Measurements from ENCODE around the gene ACTL6B. TPM values are rescaled to one million over a fixed set of nuclear protein-coding genes. Genes with fewer than 3 reads are reported as not detected.
A peak's percentile ranks its signal among the peaks of the same experiment; 100 is the strongest.

The ACTL6B gene
- total and polyA plus RNA-seq, 9 of the 15 experiments (the other 6 are each of a cell fraction or from before 2014, with no cell fraction given) = not detected

DNA sequence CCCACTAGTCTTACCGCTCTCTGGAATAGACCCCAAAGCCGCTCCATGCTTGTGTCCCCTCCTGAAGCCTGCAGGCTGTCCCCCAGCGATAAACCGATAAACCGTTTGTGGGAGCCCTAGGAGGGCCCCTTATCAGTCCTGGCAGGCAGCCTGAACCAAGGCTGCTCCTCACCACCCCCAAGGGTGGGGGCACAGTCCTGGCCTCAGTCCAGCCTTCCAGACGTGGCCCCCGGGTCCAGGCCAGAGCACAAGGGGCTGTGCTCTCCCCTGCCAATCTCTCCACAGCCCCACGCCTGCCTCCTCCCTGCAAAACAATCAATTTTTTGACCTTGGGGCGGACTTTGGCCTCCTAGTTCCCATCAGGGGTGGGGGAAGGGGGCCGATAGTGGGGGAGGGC, 14.8 kb downstream of the ACTL6B start, which contains the start of gene TFR2 (continued):
- peak; percentile 51; the same call in 1 of the 2 replicates for TF ChIP-seq POLR2G (IDR thresholded peaks at IDR 0.05; ENCODE audit: low read depth, low read length)
- TF ChIP-seq NR4A1 (CRISPR knock-in tag; IDR thresholded peaks at IDR 0.05) = no peak
- TF ChIP-seq NR4A1 (tag; IDR thresholded peaks at IDR 0.05) = 0 out of 2 replicates have a peak, but pooled peaks have one; percentile 33
- TF ChIP-seq, protein P1, sequence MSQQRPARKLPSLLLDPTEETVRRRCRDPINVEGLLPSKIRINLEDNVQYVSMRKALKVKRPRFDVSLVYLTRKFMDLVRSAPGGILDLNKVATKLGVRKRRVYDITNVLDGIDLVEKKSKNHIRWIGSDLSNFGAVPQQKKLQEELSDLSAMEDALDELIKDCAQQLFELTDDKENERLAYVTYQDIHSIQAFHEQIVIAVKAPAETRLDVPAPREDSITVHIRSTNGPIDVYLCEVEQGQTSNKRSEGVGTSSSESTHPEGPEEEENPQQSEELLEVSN (IDR thresholded peaks at IDR 0.05; ENCODE audit: borderline replicate concordance in 1 of 2, extremely low read depth in 1 of 2, insufficient read depth in 1 of 2, insufficient read length in 1 of 2, low read depth in 1 of 2, low read length in 1 of 2, poor library complexity in 1 of 2, severe bottlenecking in 1 of 2) = peak; percentile 14 to 26
- TF ChIP-seq CC2D1A (IDR thresholded peaks at IDR 0.05) = peak; percentile 94
- peak; percentile 28; the same call in 1 of the 2 replicates for TF ChIP-seq ATF7 (IDR thresholded peaks at IDR 0.05)
- TF ChIP-seq NFIC (IDR thresholded peaks at IDR 0.05) = peak; percentile 99
- no peak for TF ChIP-seq NCOA2 (IDR thresholded peaks at IDR 0.05; ENCODE audit: partially characterized antibody in 2 of 2)
- peak; percentile 99 for TF ChIP-seq CCNT2 (IDR thresholded peaks at IDR 0.05; ENCODE audit: borderline replicate concordance, extremely low read depth, insufficient read length, low read depth, low read length)
- TF ChIP-seq KDM5B (IDR thresholded peaks at IDR 0.05; ENCODE audit: insufficient replicate concordance, low read depth, low read length) = peak; percentile 16
- peak; percentile 96 for TF ChIP-seq SMARCE1 (IDR thresholded peaks at IDR 0.05)
- 0 out of 2 replicates have a peak, but pooled peaks have one; percentile 24 for TF ChIP-seq TARDBP (IDR thresholded peaks at IDR 0.05)
- TF ChIP-seq DPF2 (IDR thresholded peaks at IDR 0.05) = peak; percentile 98
- TF ChIP-seq KDM4B (IDR thresholded peaks at IDR 0.05; ENCODE audit: borderline replicate concordance in 2 of 2, low read depth in 1 of 2) = peak in 1 of 2 experiments; percentile 87; a peak in 2 of 4 replicates
- TF ChIP-seq TBL1XR1 (IDR thresholded peaks at IDR 0.05; ENCODE audit: low read length in 2 of 2) = peak; percentile 41 to 96; a peak in 3 of 4 replicates
- no peak for TF ChIP-seq ZNF3 (CRISPR knock-in tag; IDR thresholded peaks at IDR 0.05)
- TF ChIP-seq GATAD2A (IDR thresholded peaks at IDR 0.05) = peak; percentile 74
- TF ChIP-seq LCOR (CRISPR knock-in tag; IDR thresholded peaks at IDR 0.05) = peak; percentile 8; the same call in 1 of the 2 replicates
- TF ChIP-seq NRF1 (conservative IDR thresholded peaks at IDR 0.05 in 1 of 2, IDR thresholded peaks at IDR 0.05 in 1 of 2) = no peak

Data from K562 (cell line).